Trophoblast cell (in vitro differentiated cells and primary cell): Measurements from ENCODE around the gene SLC47A2.

Source experiments
- DNase-seq, 2 donors: peaks; one replicate each; pipeline ENCODE4 v3.0.0-alpha.2; 2016
- H2AFZ ChIP-seq: 2 replicates; pipeline ENCODE4 v1.6.1; 2013; ENCODE audit warnings: low read length, moderate library complexity, mild to moderate bottlenecking; ENCODE audit not compliant: insufficient read depth, poor library complexity
- H2AK5ac ChIP-seq: 2 replicates; pipeline ENCODE4 v1.6.1; 2013; ENCODE audit warnings: mild to moderate bottlenecking, low read length
- H2BK120ac ChIP-seq: 2 replicates; pipeline ENCODE4 v1.6.1; 2013; ENCODE audit warnings: low read length, mild to moderate bottlenecking, moderate library complexity; ENCODE audit not compliant: insufficient read depth, poor library complexity
- H2BK12ac ChIP-seq: 2 replicates; pipeline ENCODE4 v1.6.1; 2013; ENCODE audit warnings: mild to moderate bottlenecking, low read length, moderate library complexity
- H2BK5ac ChIP-seq: 2 replicates; pipeline ENCODE4 v1.6.1; 2013; ENCODE audit warnings: low read length, low read depth, moderate library complexity, mild to moderate bottlenecking; ENCODE audit not compliant: poor library complexity
- H3K14ac ChIP-seq: 2 replicates; pipeline ENCODE4 v1.6.1; 2013; ENCODE audit warnings: mild to moderate bottlenecking, low read length
- H3K18ac ChIP-seq: 2 replicates; pipeline ENCODE4 v1.6.1; 2013; ENCODE audit warnings: mild to moderate bottlenecking, low read length
- H3K23ac ChIP-seq: 2 replicates; pipeline ENCODE4 v1.6.1; 2013; ENCODE audit warnings: low read length
- H3K27ac ChIP-seq: 2 replicates; pipeline ENCODE4 v1.5.1; 2013; ENCODE audit warnings: low read depth, mild to moderate bottlenecking, inconsistent platforms, low read length, moderate library complexity
- H3K27me3 ChIP-seq: 2 replicates; pipeline ENCODE4 v1.6.1; 2013; ENCODE audit warnings: inconsistent platforms, mild to moderate bottlenecking, low read length, moderate library complexity; ENCODE audit not compliant: insufficient read depth
- H3K36me3 ChIP-seq, 2 experiments: 1 replicate in 1 of 2; 2 replicates in 1 of 2; pipeline ENCODE4 v1.6.1; 2013; ENCODE audit warnings: low read length in 2 of 2, mild to moderate bottlenecking in 2 of 2, moderate library complexity in 1 of 2; ENCODE audit not compliant: insufficient read depth in 2 of 2, control insufficient read depth in 1 of 2
- H3K4ac ChIP-seq: 2 replicates; pipeline ENCODE4 v1.6.1; 2013; ENCODE audit warnings: low read depth, mild to moderate bottlenecking, low read length, moderate library complexity
- H3K4me1 ChIP-seq, 2 experiments: 1 replicate in 1 of 2; 2 replicates in 1 of 2; pipeline ENCODE4 v1.6.1; 2013; ENCODE audit warnings: low read length in 2 of 2, mild to moderate bottlenecking in 2 of 2, moderate library complexity in 1 of 2; ENCODE audit not compliant: insufficient read depth in 2 of 2, control insufficient read depth in 1 of 2
- H3K4me2 ChIP-seq: 2 replicates; pipeline ENCODE4 v1.6.1; 2013; ENCODE audit warnings: inconsistent platforms, mild to moderate bottlenecking, low read length, moderate library complexity
- H3K4me3 ChIP-seq: 2 replicates; pipeline ENCODE4 v1.5.1; 2013; ENCODE audit warnings: mild to moderate bottlenecking, low read depth, low read length, inconsistent platforms
- H3K79me1 ChIP-seq: one replicate; pipeline ENCODE4 v1.6.1; 2013; ENCODE audit warnings: low read length
- H3K79me2 ChIP-seq: 2 replicates; pipeline ENCODE4 v1.6.1; 2013; ENCODE audit warnings: low read length, mild to moderate bottlenecking; ENCODE audit not compliant: control insufficient read depth, insufficient read depth, poor library complexity
- H3K9ac ChIP-seq: 2 replicates; pipeline ENCODE4 v1.6.1; 2013; ENCODE audit warnings: mild to moderate bottlenecking, low read length
- H3K9me3 ChIP-seq: 2 replicates; pipeline ENCODE4 v1.6.1; 2013; ENCODE audit warnings: low read depth, mild to moderate bottlenecking, control low read depth, inconsistent platforms, low read length; ENCODE audit not compliant: insufficient read depth
- H4K12ac ChIP-seq: 2 replicates; pipeline ENCODE4 v1.6.1; 2013; ENCODE audit warnings: low read depth, mild to moderate bottlenecking, low read length, moderate library complexity
- H4K8ac ChIP-seq: 2 replicates; pipeline ENCODE4 v1.6.1; 2013; ENCODE audit warnings: low read depth, mild to moderate bottlenecking, low read length, moderate library complexity
- H4K91ac ChIP-seq: one replicate; pipeline ENCODE4 v1.6.1; 2013; ENCODE audit warnings: low read depth, mild to moderate bottlenecking, low read length, moderate library complexity
- WGBS: extraction: QIAGEN DNeasy Blood & Tissue Kit; methylation state at CpG from one replicate; pipeline ENCODE4 v1.1.7; 2013; ENCODE audit warnings: missing lambda C conversion rate; ENCODE audit not compliant: insufficient read length, insufficient coverage; ENCODE audit errors: extremely low coverage; 5-methylcytosine and 5-hydroxymethylcytosine counted together

The SLC47A2 gene

GRCh38 chr17:19744922-19745757, 28.8 kb upstream of the SLC47A2 start:
- WGBS, result no CpG with 5 or more reads among the region's 50 CpGs

GRCh38 chr17:19744492-19744891, 28.1 kb upstream of the SLC47A2 start:
- Histone ChIP-seq H3K79me2 (no peaks in the 10 kb centered on the region), H2BK12ac (no peak overlapping the region), H4K91ac (no peak overlapping the region), H3K14ac (peak overlapping the region; percentile 7), H4K12ac (peak overlapping the region; percentile 82), H2BK120ac (no peak overlapping the region), H3K4me3 (peak overlapping the region; percentile 65), H3K27me3 (no peaks in the 10 kb centered on the region), H3K4me2 (peak overlapping the region; percentile 88), H3K4ac (no peak overlapping the region), H3K36me3 (no peaks in the 10 kb centered on the region), H2AFZ (peak overlapping the region; percentile 12), H3K9ac (no peak overlapping the region), H3K23ac (no peak overlapping the region), H2BK5ac (no peak overlapping the region), H4K8ac (peak overlapping the region; percentile 44), H2AK5ac (no peak overlapping the region), H3K9me3 (peaks cover 4% of the 10 kb centered on the region), H3K18ac (no peak overlapping the region), H3K4me1 (peaks cover 0 to 4% of the 10 kb centered on the region in 2 experiments), H3K79me1 (peaks cover 2% of the 10 kb centered on the region), H3K27ac (no peak overlapping the region)
- DNase-seq, result no peak
- WGBS, result no CpG with 5 or more reads among the region's 26 CpGs

More at GRCh38 chr17:19744922-19745757, 28.8 kb upstream of the SLC47A2 start:
- H4K12ac ChIP-seq, result no peak overlapping the region
- no peak overlapping the region for H3K14ac ChIP-seq
- H3K4ac ChIP-seq, result no peak overlapping the region
- H3K79me1 ChIP-seq, result peaks cover 2% of the 10 kb centered on the region
- H3K4me3 ChIP-seq, result no peak overlapping the region
- no peaks in the 10 kb centered on the region for H3K79me2 ChIP-seq
- H2AK5ac ChIP-seq, result no peak overlapping the region
- no peak overlapping the region for H2BK5ac ChIP-seq
- no peak overlapping the region for H3K9ac ChIP-seq
- no peaks in the 10 kb centered on the region for H3K27me3 ChIP-seq
- H3K36me3 ChIP-seq, result no peaks in the 10 kb centered on the region
- no peak overlapping the region for H3K27ac ChIP-seq
- H2AFZ ChIP-seq, result peak overlapping the region; percentile 30
- no peak overlapping the region for H3K23ac ChIP-seq
- DNase-seq, result peak; percentile 68 to 75
- H3K4me2 ChIP-seq, result peak overlapping the region; percentile 88
- H4K91ac ChIP-seq, result no peak overlapping the region
- H3K18ac ChIP-seq, result no peak overlapping the region
- H2BK12ac ChIP-seq, result no peak overlapping the region
- H3K4me1 ChIP-seq, result peaks cover 0 to 4% of the 10 kb centered on the region in 2 experiments
- no peak overlapping the region for H2BK120ac ChIP-seq
- H3K9me3 ChIP-seq, result peaks cover 4% of the 10 kb centered on the region
- no peak overlapping the region for H4K8ac ChIP-seq

GRCh38 chr17:19743101-19744100, 27.0 kb upstream of the SLC47A2 start:
- no peak overlapping the region for H2AFZ ChIP-seq
- H2AK5ac ChIP-seq, result no peak overlapping the region
- no peak overlapping the region for H3K14ac ChIP-seq
- H2BK5ac ChIP-seq, result no peak overlapping the region
- no peak overlapping the region for H3K18ac ChIP-seq
- peaks cover 2% of the 10 kb centered on the region for H3K79me1 ChIP-seq
- no peak overlapping the region for H3K9ac ChIP-seq
- H3K4ac ChIP-seq, result no peak overlapping the region
- H2BK12ac ChIP-seq, result no peak overlapping the region
- H3K27ac ChIP-seq, result no peak overlapping the region
- H3K23ac ChIP-seq, result no peak overlapping the region
- H3K4me3 ChIP-seq, result no peak overlapping the region
- no peak overlapping the region for H4K12ac ChIP-seq
- H3K36me3 ChIP-seq, result no peaks in the 10 kb centered on the region
- H2BK120ac ChIP-seq, result no peak overlapping the region
- H3K4me1 ChIP-seq, result peaks cover 0 to 4% of the 10 kb centered on the region in 2 experiments
- DNase-seq, result no peak
- no peaks in the 10 kb centered on the region for H3K79me2 ChIP-seq
- no peak overlapping the region for H4K91ac ChIP-seq
- no peaks in the 10 kb centered on the region for H3K27me3 ChIP-seq
- H3K4me2 ChIP-seq, result no peak overlapping the region
- WGBS, result no CpG with 5 or more reads among the region's 34 CpGs
- peaks cover 4% of the 10 kb centered on the region for H3K9me3 ChIP-seq
- no peak overlapping the region for H4K8ac ChIP-seq

GRCh38 chr17:19742495-19742894, 26.1 kb upstream of the SLC47A2 start:
- no peak overlapping the region for H3K4ac ChIP-seq
- H3K4me3 ChIP-seq, result peak overlapping the region; percentile 3
- H2AK5ac ChIP-seq, result no peak overlapping the region
- H3K27ac ChIP-seq, result no peak overlapping the region
- no peaks in the 10 kb centered on the region for H3K27me3 ChIP-seq
- H4K8ac ChIP-seq, result no peak overlapping the region
- no CpG with 5 or more reads among the region's 10 CpGs for WGBS
- H3K36me3 ChIP-seq, result no peaks in the 10 kb centered on the region
- no peak overlapping the region for H3K18ac ChIP-seq
- no peak overlapping the region for H2AFZ ChIP-seq
- no peak overlapping the region for H3K14ac ChIP-seq
- no peak overlapping the region for H2BK12ac ChIP-seq
- H4K12ac ChIP-seq, result no peak overlapping the region
- peaks cover 0 to 4% of the 10 kb centered on the region in 2 experiments for H3K4me1 ChIP-seq
- no peaks in the 10 kb centered on the region for H3K79me2 ChIP-seq
- no peak overlapping the region for H2BK5ac ChIP-seq
- H3K23ac ChIP-seq, result no peak overlapping the region
- H3K9me3 ChIP-seq, result peaks cover 4% of the 10 kb centered on the region
- no peak for DNase-seq
- H2BK120ac ChIP-seq, result no peak overlapping the region
- H4K91ac ChIP-seq, result no peak overlapping the region
- H3K9ac ChIP-seq, result no peak overlapping the region
- peaks cover 2% of the 10 kb centered on the region for H3K79me1 ChIP-seq
- H3K4me2 ChIP-seq, result no peak overlapping the region
